GM12892 (cell line): ENCODE data around the gene NELL1.

ENCODE experiments used
- DNase-seq: peaks from one replicate; pipeline ENCODE4 v3.0.0; 2011; ENCODE audit not compliant: insufficient read length
- FAIRE-seq: peaks from 2 replicates; lab custom pipeline; 2011; peaks lifted over from hg19 to GRCh38; lab: Jason Lieb, UNC
- POLR2A ChIP-seq: IDR thresholded peaks from 2 replicates; pipeline ENCODE4 v1.6.1; 2011; ENCODE audit warnings: low read depth, low read length, control low read depth
- POLR2AphosphoS5 ChIP-seq: IDR thresholded peaks from 2 replicates; pipeline ENCODE4 v1.6.1; 2011; ENCODE audit warnings: low read depth, low read length, control low read depth
- TAF1 ChIP-seq: IDR thresholded peaks from 2 replicates; pipeline ENCODE4 v1.6.1; 2011; ENCODE audit warnings: low read depth, mild to moderate bottlenecking, control low read depth, low read length, borderline replicate concordance

The NELL1 gene

GRCh38 chr11:21088930-21089329, 419.5 kb downstream of the NELL1 start:
- TF ChIP-seq POLR2AphosphoS5 (no peak), POLR2A (no peak), TAF1 (no peak)
- FAIRE-seq (no peak), DNase-seq (no peak)

GRCh38 chr11:21104641-21105040, 435.3 kb downstream of the NELL1 start:
- TF ChIP-seq TAF1 (no peak), POLR2AphosphoS5 (no peak), POLR2A (no peak)
- DNase-seq (no peak), FAIRE-seq (no peak)

GRCh38 chr11:21105196-21105917, 436.0 kb downstream of the NELL1 start:
- FAIRE-seq, result no peak
- no peak for DNase-seq
- TF ChIP-seq TAF1 (no peak), POLR2A (no peak), POLR2AphosphoS5 (no peak)

GRCh38 chr11:21109341-21109740, 440.0 kb downstream of the NELL1 start:
- FAIRE-seq (no peak), DNase-seq (no peak)
- no peak for TF ChIP-seq POLR2A
- TF ChIP-seq TAF1, result no peak
- no peak for TF ChIP-seq POLR2AphosphoS5

GRCh38 chr11:21110415-21110814, 441.0 kb downstream of the NELL1 start:
- no peak for TF ChIP-seq POLR2A
- no peak for TF ChIP-seq POLR2AphosphoS5
- TF ChIP-seq TAF1, result no peak
- no peak for DNase-seq
- no peak for FAIRE-seq

GRCh38 chr11:21113876-21114275, 444.5 kb downstream of the NELL1 start:
- TF ChIP-seq POLR2AphosphoS5 (no peak), POLR2A (no peak), TAF1 (no peak)
- no peak for FAIRE-seq
- DNase-seq, result no peak

- no peak for TF ChIP-seq POLR2A
- no peak for TF ChIP-seq TAF1
- TF ChIP-seq POLR2AphosphoS5, result no peak
- DNase-seq, result no peak
- no peak for FAIRE-seq
Measured at GRCh38 chr11:21116009-21116408, 446.6 kb downstream of the NELL1 start.

- FAIRE-seq (no peak), DNase-seq (no peak)
- TF ChIP-seq POLR2AphosphoS5 (no peak), TAF1 (no peak), POLR2A (no peak)
Measured at GRCh38 chr11:21119411-21119810, 450.0 kb downstream of the NELL1 start.

- DNase-seq (no peak), FAIRE-seq (no peak)
- TF ChIP-seq POLR2AphosphoS5 (no peak), TAF1 (no peak), POLR2A (no peak)
Measured at GRCh38 chr11:21121991-21122390, 452.6 kb downstream of the NELL1 start.

GRCh38 chr11:21122523-21122922, 453.1 kb downstream of the NELL1 start:
- DNase-seq (no peak), FAIRE-seq (no peak)
- TF ChIP-seq TAF1, result no peak
- no peak for TF ChIP-seq POLR2AphosphoS5
- TF ChIP-seq POLR2A, result no peak

- no peak for DNase-seq
- FAIRE-seq, result no peak
- no peak for TF ChIP-seq POLR2A
- TF ChIP-seq POLR2AphosphoS5, result no peak
- TF ChIP-seq TAF1, result no peak
Measured at GRCh38 chr11:21132146-21132720, 462.8 kb downstream of the NELL1 start.

GRCh38 chr11:21133244-21133643, 463.9 kb downstream of the NELL1 start:
- TF ChIP-seq POLR2A (no peak), TAF1 (no peak), POLR2AphosphoS5 (no peak)
- no peak for DNase-seq
- FAIRE-seq, result no peak
